C4-2B (cell line): ENCODE data around the gene CFAP97.

ENCODE experiments used
- H3K27ac ChIP-seq: fragments of 450-650 bp; 2 replicates; pipeline ENCODE4 v1.5.1; 2017
- ZFX ChIP-seq: fragments of 450-650 bp; IDR thresholded peaks from 2 replicates; pipeline ENCODE4 v1.6.1; 2017
- TF ChIP-seq, protein P1 (sequence below): fragments of 450-650 bp; conservative IDR thresholded peaks from 2 replicates; pipeline ENCODE4 v1.5.1; 2017; ENCODE audit warnings: mild to moderate bottlenecking

The CFAP97 gene

GRCh38 chr4:185179488-185179887 is 24.3 kb downstream of the CFAP97 start:
- no peak overlapping the region for H3K27ac ChIP-seq
- TF ChIP-seq, protein P1, sequence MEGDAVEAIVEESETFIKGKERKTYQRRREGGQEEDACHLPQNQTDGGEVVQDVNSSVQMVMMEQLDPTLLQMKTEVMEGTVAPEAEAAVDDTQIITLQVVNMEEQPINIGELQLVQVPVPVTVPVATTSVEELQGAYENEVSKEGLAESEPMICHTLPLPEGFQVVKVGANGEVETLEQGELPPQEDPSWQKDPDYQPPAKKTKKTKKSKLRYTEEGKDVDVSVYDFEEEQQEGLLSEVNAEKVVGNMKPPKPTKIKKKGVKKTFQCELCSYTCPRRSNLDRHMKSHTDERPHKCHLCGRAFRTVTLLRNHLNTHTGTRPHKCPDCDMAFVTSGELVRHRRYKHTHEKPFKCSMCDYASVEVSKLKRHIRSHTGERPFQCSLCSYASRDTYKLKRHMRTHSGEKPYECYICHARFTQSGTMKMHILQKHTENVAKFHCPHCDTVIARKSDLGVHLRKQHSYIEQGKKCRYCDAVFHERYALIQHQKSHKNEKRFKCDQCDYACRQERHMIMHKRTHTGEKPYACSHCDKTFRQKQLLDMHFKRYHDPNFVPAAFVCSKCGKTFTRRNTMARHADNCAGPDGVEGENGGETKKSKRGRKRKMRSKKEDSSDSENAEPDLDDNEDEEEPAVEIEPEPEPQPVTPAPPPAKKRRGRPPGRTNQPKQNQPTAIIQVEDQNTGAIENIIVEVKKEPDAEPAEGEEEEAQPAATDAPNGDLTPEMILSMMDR, result no peak

- TF ChIP-seq, protein P1, result no peak
- no peak for TF ChIP-seq ZFX
- no peak overlapping the region for H3K27ac ChIP-seq
These were observed 32.3 kb downstream of the CFAP97 start for GRCh38 chr4:185171373-185172071.

- H3K27ac ChIP-seq, result no peak overlapping the region
- no peak for TF ChIP-seq ZFX
- TF ChIP-seq, protein P1, result no peak
These were observed 36.6 kb downstream of the CFAP97 start for GRCh38 chr4:185167234-185167633.

DNA sequence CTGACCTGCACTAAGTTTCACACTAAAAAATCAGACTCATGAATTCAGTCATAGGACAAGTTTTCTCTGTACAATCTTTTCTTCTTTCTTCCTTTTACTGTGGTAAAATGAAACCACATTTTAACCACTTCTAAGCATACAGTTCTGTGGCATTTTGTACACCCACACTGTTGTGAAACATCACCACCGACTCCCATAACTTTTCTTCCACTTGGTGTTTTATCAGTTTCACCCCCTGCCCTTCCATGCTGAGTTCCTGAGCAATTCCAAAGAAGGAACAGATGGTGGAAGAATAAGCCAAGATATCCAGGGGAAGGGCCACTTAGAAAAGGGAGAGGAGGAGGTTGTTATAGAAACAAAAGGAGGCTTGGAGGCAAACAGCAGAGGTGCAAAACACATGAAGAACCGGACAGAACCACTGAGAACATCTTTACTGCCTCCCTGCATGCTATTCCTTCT is 38.2 kb downstream of the CFAP97 start:
- H3K27ac ChIP-seq, result no peak overlapping the region
- no peak for TF ChIP-seq ZFX
- TF ChIP-seq, protein P1, result no peak

DNA sequence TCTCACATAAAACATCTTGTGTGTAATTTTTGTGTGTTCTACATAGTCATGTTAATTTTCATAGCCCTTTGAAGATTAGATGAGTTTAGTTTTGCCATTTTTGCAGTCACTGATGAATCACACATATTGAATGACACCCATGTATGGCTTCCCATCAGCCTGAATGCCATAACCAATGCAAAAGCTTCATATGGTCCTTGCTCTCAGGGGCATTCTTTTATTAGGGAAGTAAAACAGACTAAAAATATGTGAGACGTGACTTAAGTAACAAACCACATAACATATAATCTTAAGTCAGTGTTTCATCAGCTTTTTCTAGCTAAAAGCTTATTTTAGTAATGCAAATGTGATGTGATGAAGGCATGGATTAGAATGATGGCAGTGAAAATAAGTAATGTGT is 52.5 kb downstream of the CFAP97 start:
- no peak for TF ChIP-seq ZFX
- TF ChIP-seq, protein P1, result no peak
- no peak overlapping the region for H3K27ac ChIP-seq

GRCh38 chr4:185149392-185149791 is 54.4 kb downstream of the CFAP97 start:
- TF ChIP-seq, protein P1, result no peak
- no peak for TF ChIP-seq ZFX

GRCh38 chr4:185145572-185145971 is 58.2 kb downstream of the CFAP97 start:
- no peak overlapping the region for H3K27ac ChIP-seq
- TF ChIP-seq, protein P1, result no peak
- TF ChIP-seq ZFX, result no peak

More at GRCh38 chr4:185149392-185149791, 54.4 kb downstream of the CFAP97 start:
- H3K27ac ChIP-seq, result no peak overlapping the region
